Chondrocyte (in vitro differentiated cells): ENCODE data around the gene GRIA3. TPM values are rescaled to one million over a fixed set of nuclear protein-coding genes. Genes with fewer than 3 reads are reported as not detected.

Source experiments
- DNase-seq: peaks from one replicate; pipeline ENCODE4 v3.0.0; 2021; ENCODE audit warnings: mixed read lengths, low spot score
- H3K27ac Mint-ChIP-seq: one replicate; pipeline ENCODE4 v1.8.0; 2021; ENCODE audit warnings: mild to moderate bottlenecking, moderate library complexity, mixed read lengths; ENCODE audit not compliant: unreplicated experiment
- H3K27me3 Mint-ChIP-seq: 2 replicates; pipeline ENCODE4 v1.8.0; 2021; ENCODE audit warnings: low read depth, mixed read lengths
- H3K36me3 Mint-ChIP-seq: 2 replicates; pipeline ENCODE4 v1.8.0; 2021; ENCODE audit warnings: low read depth, mixed read lengths
- H3K4me1 Mint-ChIP-seq: 2 replicates; pipeline ENCODE4 v1.8.0; 2021; ENCODE audit warnings: low read depth, mild to moderate bottlenecking, mixed read lengths
- H3K4me3 Mint-ChIP-seq: one replicate; pipeline ENCODE4 v1.8.0; 2021; ENCODE audit warnings: mild to moderate bottlenecking, moderate library complexity, mixed read lengths; ENCODE audit not compliant: unreplicated experiment
- H3K9me3 Mint-ChIP-seq: 2 replicates; pipeline ENCODE4 v1.8.0; 2021; ENCODE audit warnings: low read depth, mixed read lengths
- total RNA-seq: library from RNA; stranded (reverse); gene quantifications from 3 replicates; pipeline ENCODE4 v1.2.1, GENCODE V29; 2021
- TF ChIP-seq, protein P1 (sequence below): fragments of 200-600 bp; sonication (generic); IDR thresholded peaks from 2 replicates; pipeline ENCODE4 v1.5.0; 2021; ENCODE audit warnings: antibody characterized with exemption, mild to moderate bottlenecking, moderate library complexity

GRIA3 gene
- total RNA-seq, 1 donor from 2014 or later = not detected

DNA sequence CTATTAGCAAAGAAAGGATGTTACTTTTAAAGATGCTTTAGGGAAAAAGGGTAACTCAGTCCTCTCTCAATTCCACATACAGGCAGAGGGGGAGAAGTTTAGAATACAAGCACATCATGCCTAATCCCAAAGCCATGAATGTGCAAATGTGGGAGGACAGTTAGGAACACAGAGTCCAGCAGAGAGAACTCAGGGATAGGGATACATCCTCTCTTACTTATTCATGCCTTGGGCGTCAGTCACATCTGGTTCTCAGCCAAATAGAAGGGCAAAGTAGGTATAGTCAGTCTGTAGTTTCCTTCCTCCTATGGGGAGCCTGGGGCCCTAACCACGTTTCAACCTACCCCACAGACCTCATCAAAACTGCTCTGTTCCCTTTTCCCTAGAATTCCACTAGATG, 87.8 kb downstream of the GRIA3 start:
- Mint-ChIP-seq H3K27ac (no peak overlapping the region), H3K27me3 (no peaks in the 10 kb centered on the region), H3K4me1 (no peaks in the 10 kb centered on the region), H3K36me3 (no peaks in the 10 kb centered on the region), H3K9me3 (peaks cover 8% of the 10 kb centered on the region), H3K4me3 (no peak overlapping the region)
- no peak for DNase-seq
- TF ChIP-seq, protein P1, sequence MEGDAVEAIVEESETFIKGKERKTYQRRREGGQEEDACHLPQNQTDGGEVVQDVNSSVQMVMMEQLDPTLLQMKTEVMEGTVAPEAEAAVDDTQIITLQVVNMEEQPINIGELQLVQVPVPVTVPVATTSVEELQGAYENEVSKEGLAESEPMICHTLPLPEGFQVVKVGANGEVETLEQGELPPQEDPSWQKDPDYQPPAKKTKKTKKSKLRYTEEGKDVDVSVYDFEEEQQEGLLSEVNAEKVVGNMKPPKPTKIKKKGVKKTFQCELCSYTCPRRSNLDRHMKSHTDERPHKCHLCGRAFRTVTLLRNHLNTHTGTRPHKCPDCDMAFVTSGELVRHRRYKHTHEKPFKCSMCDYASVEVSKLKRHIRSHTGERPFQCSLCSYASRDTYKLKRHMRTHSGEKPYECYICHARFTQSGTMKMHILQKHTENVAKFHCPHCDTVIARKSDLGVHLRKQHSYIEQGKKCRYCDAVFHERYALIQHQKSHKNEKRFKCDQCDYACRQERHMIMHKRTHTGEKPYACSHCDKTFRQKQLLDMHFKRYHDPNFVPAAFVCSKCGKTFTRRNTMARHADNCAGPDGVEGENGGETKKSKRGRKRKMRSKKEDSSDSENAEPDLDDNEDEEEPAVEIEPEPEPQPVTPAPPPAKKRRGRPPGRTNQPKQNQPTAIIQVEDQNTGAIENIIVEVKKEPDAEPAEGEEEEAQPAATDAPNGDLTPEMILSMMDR = no peak

DNA sequence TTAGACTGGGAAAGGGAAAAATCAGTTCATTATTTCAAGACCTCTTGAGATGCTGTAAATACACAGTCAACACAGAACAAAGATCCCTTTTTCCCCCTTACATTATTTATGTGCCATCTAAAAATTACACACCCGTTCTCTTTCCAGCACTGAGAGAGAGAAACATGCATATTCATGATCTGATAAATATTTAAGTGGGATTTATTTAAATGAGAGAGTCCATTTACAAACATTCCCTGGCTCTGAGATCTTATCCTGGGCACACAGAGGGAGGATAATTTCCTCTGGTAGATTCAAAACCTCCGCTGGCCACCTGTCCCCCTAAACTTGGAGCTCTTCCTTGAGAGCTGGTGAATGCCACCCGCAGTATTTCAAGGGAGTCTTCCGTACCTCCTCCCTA, 88.6 kb downstream of the GRIA3 start:
- Mint-ChIP-seq H3K4me1 (no peaks in the 10 kb centered on the region), H3K36me3 (no peaks in the 10 kb centered on the region)
- TF ChIP-seq, protein P1 = no peak

DNA sequence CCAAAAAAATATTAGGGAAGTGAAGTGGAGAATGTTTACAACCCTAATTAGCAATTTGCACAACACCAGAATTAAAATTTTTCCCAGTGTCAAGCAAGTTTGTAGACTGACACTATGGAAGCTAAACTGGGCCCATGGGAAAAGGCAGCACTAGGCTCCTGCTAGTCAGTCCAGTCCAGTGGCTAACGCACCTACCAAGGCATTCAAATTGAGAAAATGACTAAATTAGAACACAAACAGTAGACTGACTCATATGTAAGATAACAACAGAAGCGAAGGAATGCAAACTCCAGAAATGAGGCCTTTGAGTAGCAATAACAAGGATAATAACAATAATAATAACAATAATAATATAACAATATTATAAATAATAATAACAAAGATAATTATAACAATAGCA, 90.7 kb downstream of the GRIA3 start:
- TF ChIP-seq, protein P1 = no peak
- Mint-ChIP-seq H3K9me3 (peaks cover 15% of the 10 kb centered on the region), H3K36me3 (no peaks in the 10 kb centered on the region)

More for the DNA sequence above, 88.6 kb downstream of the GRIA3 start:
- H3K4me3 Mint-ChIP-seq = no peak overlapping the region
- no peak for DNase-seq
- H3K27me3 Mint-ChIP-seq = no peaks in the 10 kb centered on the region
- H3K9me3 Mint-ChIP-seq = peaks cover 8% of the 10 kb centered on the region
- H3K27ac Mint-ChIP-seq = no peak overlapping the region

DNA sequence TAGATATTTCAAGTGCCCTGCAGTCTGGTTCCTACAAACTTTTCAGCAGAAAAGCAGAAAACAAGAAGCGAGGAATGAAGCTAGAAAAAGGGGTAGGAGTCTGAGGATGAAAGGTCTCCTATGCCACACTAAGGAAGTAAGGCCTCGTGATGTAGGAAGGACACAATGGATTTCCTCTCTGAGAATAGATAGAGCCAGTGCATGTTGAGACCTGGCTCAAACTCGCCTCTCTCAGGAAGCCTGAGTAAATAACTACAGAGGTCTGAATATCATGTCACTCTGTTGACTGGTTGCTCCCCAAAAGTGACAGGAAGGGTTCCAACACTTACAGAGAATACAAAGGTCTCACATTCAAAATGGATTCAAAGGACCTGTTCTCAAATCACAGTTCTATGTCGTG, 93.3 kb downstream of the GRIA3 start:
- Mint-ChIP-seq H3K4me1 (no peaks in the 10 kb centered on the region), H3K9me3 (peaks cover 18% of the 10 kb centered on the region), H3K27ac (no peak overlapping the region), H3K36me3 (no peaks in the 10 kb centered on the region), H3K27me3 (no peaks in the 10 kb centered on the region), H3K4me3 (no peak overlapping the region)
- DNase-seq = no peak
- TF ChIP-seq, protein P1 = no peak

More for the DNA sequence above, 90.7 kb downstream of the GRIA3 start:
- no peak overlapping the region for H3K4me3 Mint-ChIP-seq
- no peaks in the 10 kb centered on the region for H3K4me1 Mint-ChIP-seq
- no peak overlapping the region for H3K27ac Mint-ChIP-seq
- no peak for DNase-seq
- no peaks in the 10 kb centered on the region for H3K27me3 Mint-ChIP-seq

DNA sequence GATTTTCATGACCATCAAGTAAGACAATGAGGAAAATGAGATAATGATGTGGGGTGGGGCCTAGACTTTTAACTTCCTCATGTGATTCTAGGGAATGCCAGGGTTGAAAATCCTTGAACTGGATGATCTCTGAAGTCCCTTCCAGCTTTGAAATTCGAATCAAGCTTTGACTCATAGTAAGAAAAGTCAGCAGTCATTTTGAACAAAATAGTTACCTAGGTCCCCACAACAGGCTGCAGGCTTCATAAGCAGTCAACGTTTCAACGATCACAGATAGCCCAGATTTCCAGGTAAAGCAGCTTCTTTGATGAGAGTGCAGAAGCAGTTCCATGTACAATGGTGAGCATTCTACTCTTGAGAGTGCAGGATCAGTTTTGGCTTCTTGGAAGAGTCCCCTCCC, 93.7 kb downstream of the GRIA3 start:
- H3K27ac Mint-ChIP-seq = no peak overlapping the region
- TF ChIP-seq, protein P1 = no peak
- H3K27me3 Mint-ChIP-seq = no peaks in the 10 kb centered on the region
- DNase-seq = no peak
- H3K4me3 Mint-ChIP-seq = no peak overlapping the region
- H3K36me3 Mint-ChIP-seq = no peaks in the 10 kb centered on the region
- H3K4me1 Mint-ChIP-seq = no peaks in the 10 kb centered on the region
- peaks cover 18% of the 10 kb centered on the region for H3K9me3 Mint-ChIP-seq
